IMR-90 (cell line): ENCODE data around the gene MBOAT2. TPM values are rescaled to one million over a fixed set of nuclear protein-coding genes. Genes with fewer than 3 reads are reported as not detected.

Source experiments
- ATAC-seq: fragments of 200-7000 bp; cut with Tn5 transposase; 2 replicates; pipeline ENCODE4 v1.9.1; 2020; ENCODE audit warnings: low read depth, mild to moderate bottlenecking, moderate library complexity
- BruUV-seq: library from RNA; stranded (reverse); fragments of 400-500 nt; replicated peaks from 2 replicates; lab custom pipeline; 2021; lab: Mats Ljungman, UMichigan
- CTCF ChIA-PET: fragments of 300-600 bp; formaldehyde crosslinking; extraction: SDS; loops from one replicate; lab custom pipeline; 2021; ENCODE audit warnings: antibody characterized with exemption; lab: Yijun Ruan, JAX
- POLR2A ChIA-PET: fragments of 300-600 bp; sonication (Branson Sonifier 250); formaldehyde crosslinking; loops from one replicate; lab custom pipeline; 2022; ENCODE audit warnings: antibody characterized with exemption; ENCODE audit not compliant: unreplicated experiment; lab: Charles Lee
- DNase-seq: peaks from one replicate; pipeline ENCODE4 v3.0.0; 2013
- H2AFZ ChIP-seq: replicated peaks from 2 replicates; pipeline ENCODE3; 2013; ENCODE audit warnings: low read length, mild to moderate bottlenecking; ENCODE audit not compliant: poor library complexity
- H2AK5ac ChIP-seq: 2 replicates; pipeline ENCODE4 v1.6.1; 2013; ENCODE audit warnings: low read depth, low read length, inconsistent platforms
- H2AK9ac ChIP-seq: replicated peaks from 2 replicates; pipeline ENCODE3; 2013; ENCODE audit warnings: mild to moderate bottlenecking, low read depth, low read length, moderate library complexity; ENCODE audit not compliant: poor library complexity
- H2BK120ac ChIP-seq: 2 replicates; pipeline ENCODE4 v1.6.1; 2013; ENCODE audit warnings: low read depth, low read length, inconsistent platforms
- H2BK15ac ChIP-seq: 3 replicates; pipeline ENCODE4 v1.6.1; 2013; ENCODE audit warnings: low read depth, low read length, inconsistent platforms
- H2BK20ac ChIP-seq: 2 replicates; pipeline ENCODE4 v1.6.1; 2013; ENCODE audit warnings: low read depth, mild to moderate bottlenecking, inconsistent platforms, low read length, moderate library complexity
- H2BK5ac ChIP-seq: 2 replicates; pipeline ENCODE4 v1.6.1; 2013; ENCODE audit warnings: mild to moderate bottlenecking, low read depth, low read length, inconsistent platforms; ENCODE audit not compliant: poor library complexity, severe bottlenecking
- H3K14ac ChIP-seq: replicated peaks from 2 replicates; pipeline ENCODE4 v1.6.1; 2013; ENCODE audit warnings: low read depth, low read length, inconsistent platforms
- H3K18ac ChIP-seq: 2 replicates; pipeline ENCODE4 v1.6.1; 2013; ENCODE audit warnings: low read depth, low read length, control low read depth
- H3K23ac ChIP-seq: 2 replicates; pipeline ENCODE4 v1.6.1; 2013; ENCODE audit warnings: low read depth, low read length, inconsistent platforms
- H3K27ac ChIP-seq: 2 replicates; pipeline ENCODE4 v1.5.1; 2013; ENCODE audit warnings: mild to moderate bottlenecking, control low read depth, low read length; ENCODE audit not compliant: insufficient read depth
- H3K27me3 ChIP-seq: 2 replicates; pipeline ENCODE4 v1.6.1; 2013; ENCODE audit warnings: low read length; ENCODE audit not compliant: control insufficient read depth, insufficient read depth
- H3K36me3 ChIP-seq: 2 replicates; pipeline ENCODE4 v1.6.1; 2013; ENCODE audit warnings: low read length, mixed read lengths; ENCODE audit not compliant: control insufficient read depth, insufficient read depth
- H3K4ac ChIP-seq: 2 replicates; pipeline ENCODE4 v1.6.1; 2013; ENCODE audit warnings: low read depth, low read length, inconsistent platforms
- H3K4me1 ChIP-seq: 2 replicates; pipeline ENCODE4 v1.6.1; 2013; ENCODE audit warnings: low read length, mixed read lengths; ENCODE audit not compliant: control insufficient read depth, insufficient read depth
- H3K4me2 ChIP-seq: 2 replicates; pipeline ENCODE4 v1.6.1; 2013; ENCODE audit warnings: low read depth, mild to moderate bottlenecking, control low read depth, low read length, moderate library complexity
- H3K4me3 ChIP-seq: 2 replicates; pipeline ENCODE4 v1.5.1; 2013; ENCODE audit warnings: low read depth, mild to moderate bottlenecking, control low read depth, low read length, moderate library complexity; ENCODE audit not compliant: insufficient read depth
- H3K56ac ChIP-seq: 2 replicates; pipeline ENCODE4 v1.6.1; 2013; ENCODE audit warnings: low read length, inconsistent platforms; ENCODE audit not compliant: insufficient read depth; ENCODE audit errors: extremely low read depth
- H3K79me1 ChIP-seq, 2 experiments: 2 replicates each; pipeline ENCODE4 v1.6.1; 2013; ENCODE audit warnings: low read length in 2 of 2, inconsistent platforms in 1 of 2, low read depth in 1 of 2
- H3K9ac ChIP-seq: 2 replicates; pipeline ENCODE4 v1.6.1; 2013; ENCODE audit warnings: low read depth, low read length, control low read depth
- H3K9me1 ChIP-seq: 2 replicates; pipeline ENCODE4 v1.6.1; 2013; ENCODE audit warnings: low read length, inconsistent platforms; ENCODE audit not compliant: insufficient read depth
- H3K9me3 ChIP-seq: 2 replicates; pipeline ENCODE4 v1.6.1; 2013; ENCODE audit warnings: low read length; ENCODE audit not compliant: control insufficient read depth, insufficient read depth
- H4K20me1 ChIP-seq: 2 replicates; pipeline ENCODE4 v1.6.1; 2013; ENCODE audit warnings: low read length, inconsistent platforms; ENCODE audit not compliant: insufficient read depth
- H4K5ac ChIP-seq: 2 replicates; pipeline ENCODE4 v1.6.1; 2013; ENCODE audit warnings: mild to moderate bottlenecking, low read depth, low read length, control low read depth
- H4K8ac ChIP-seq, 2 experiments: 2 replicates each; pipeline ENCODE4 v1.6.1; 2013; ENCODE audit warnings: low read depth in 2 of 2, low read length in 2 of 2, control low read depth in 1 of 2, inconsistent platforms in 1 of 2
- H4K91ac ChIP-seq: 2 replicates; pipeline ENCODE4 v1.6.1; 2013; ENCODE audit warnings: low read depth, low read length, inconsistent platforms; ENCODE audit not compliant: insufficient read depth
- BHLHE40 ChIP-seq: fragments of 150-350 bp; IDR thresholded peaks from 2 replicates; pipeline ENCODE4 v1.6.1; 2016; ENCODE audit warnings: mild to moderate bottlenecking, low read depth, low read length
- CEBPB ChIP-seq: IDR thresholded peaks from 2 replicates; pipeline ENCODE4 v1.6.1; 2012; ENCODE audit warnings: low read depth, low read length, improper control_type of control experiment
- CHD1 ChIP-seq: IDR thresholded peaks from 2 replicates; pipeline ENCODE4 v1.6.1; 2012; ENCODE audit warnings: low read depth, low read length, improper control_type of control experiment
- FOS ChIP-seq: fragments of 150-350 bp; IDR thresholded peaks from 2 replicates; pipeline ENCODE4 v1.6.1; 2016; ENCODE audit warnings: low read depth, low read length
- MAFK ChIP-seq: IDR thresholded peaks from 2 replicates; pipeline ENCODE4 v1.6.1; 2012; ENCODE audit warnings: low read depth, low read length, improper control_type of control experiment
- MAZ ChIP-seq: IDR thresholded peaks from 2 replicates; pipeline ENCODE4 v1.6.1; 2012; ENCODE audit warnings: low read depth, mild to moderate bottlenecking, low read length, improper control_type of control experiment, moderate library complexity, borderline replicate concordance
- MXI1 ChIP-seq: IDR thresholded peaks from 2 replicates; pipeline ENCODE4 v1.6.1; 2012; ENCODE audit warnings: low read depth, mild to moderate bottlenecking, low read length, moderate library complexity, borderline replicate concordance
- NFE2L2 ChIP-seq: fragments of 150-350 bp; IDR thresholded peaks from 2 replicates; pipeline ENCODE4 v1.6.1; 2016; ENCODE audit warnings: low read depth, mild to moderate bottlenecking, low read length
- POLR2A ChIP-seq: IDR thresholded peaks from 2 replicates; pipeline ENCODE4 v1.6.1; 2012; ENCODE audit warnings: mild to moderate bottlenecking, low read depth, low read length
- RAD21 ChIP-seq: IDR thresholded peaks from 2 replicates; pipeline ENCODE4 v1.6.1; 2012; ENCODE audit warnings: low read length, improper control_type of control experiment
- RCOR1 ChIP-seq: IDR thresholded peaks from 2 replicates; pipeline ENCODE4 v1.6.1; 2012; ENCODE audit warnings: mild to moderate bottlenecking, low read length, improper control_type of control experiment; ENCODE audit not compliant: insufficient replicate concordance
- RFX5 ChIP-seq: IDR thresholded peaks from 2 replicates; pipeline ENCODE4 v1.8.0; 2012; ENCODE audit warnings: low read depth, mild to moderate bottlenecking, low read length, moderate library complexity
- SMC3 ChIP-seq: fragments of 150-350 bp; IDR thresholded peaks from 2 replicates; pipeline ENCODE4 v1.6.1; 2016; ENCODE audit warnings: low read depth, mild to moderate bottlenecking, antibody characterized with exemption, low read length, moderate library complexity
- WGBS, 2 experiments: methylation state at CpG; one replicate each; pipeline versions ENCODE4 v1.1.5 to v1.1.7; 2013; ENCODE audit warnings: missing lambda C conversion rate in 2 of 2; ENCODE audit not compliant: insufficient read length in 1 of 2; ENCODE audit errors: extremely low coverage in 2 of 2; 5-methylcytosine and 5-hydroxymethylcytosine counted together
- dilution Hi-C: fragments of 300-500 bp; cut with HindIII; formaldehyde crosslinking; loops from one replicate; pipeline ENCODE4 v1.14.3; 2018; ENCODE audit warnings: low sequenced_read_pairs; ENCODE audit not compliant: unreplicated experiment
- in situ Hi-C: fragments of 300-500 bp; cut with MboI; formaldehyde crosslinking; loops from 3 replicates; pipeline ENCODE4 v1.14.3; 2019; ENCODE audit warnings: low sequenced_read_pairs, inconsistent platforms, mixed read lengths
- intact Hi-C: fragments of 100-400 bp; cut with micrococcal nuclease; formaldehyde crosslinking; loops from 2 replicates; pipeline ENCODE4 v1.10.0; 2022
- polyA plus RNA-seq, 3 experiments: library from polyadenylated mRNA; depleted of rRNA; stranded (reverse); fragments of >200 nt; gene quantifications; 2 replicates each; pipeline ENCODE4 v1.2.3, GENCODE V29; 2012; ENCODE audit warnings: low replicate concordance in 1 of 3
- total RNA-seq: library from RNA; depleted of rRNA; stranded (reverse); fragments of >200 nt; gene quantifications from 2 replicates; pipeline ENCODE4 v1.2.3, GENCODE V29; 2012
- TF ChIP-seq, protein P1 (sequence below): fragments of 150-350 bp; IDR thresholded peaks from 2 replicates; pipeline ENCODE4 v1.6.1; 2016; ENCODE audit warnings: low read depth, mild to moderate bottlenecking, low read length, moderate library complexity, borderline replicate concordance
- TF ChIP-seq, protein P2 (sequence below): fragments of 150-350 bp; IDR thresholded peaks from 2 replicates; pipeline ENCODE4 v1.6.1; 2017; ENCODE audit warnings: mild to moderate bottlenecking, antibody characterized with exemption, low read length, low read depth
- TF ChIP-seq, protein P3 (sequence below): conservative IDR thresholded peaks from 2 replicates; pipeline ENCODE4 v1.5.1; 2012; ENCODE audit warnings: mild to moderate bottlenecking, low read depth, low read length, improper control_type of control experiment

MBOAT2 gene
- total and polyA plus RNA-seq, 2 of the 4 experiments (the other 2 are of a cell fraction): 33.9 to 102 TPM

DNA sequence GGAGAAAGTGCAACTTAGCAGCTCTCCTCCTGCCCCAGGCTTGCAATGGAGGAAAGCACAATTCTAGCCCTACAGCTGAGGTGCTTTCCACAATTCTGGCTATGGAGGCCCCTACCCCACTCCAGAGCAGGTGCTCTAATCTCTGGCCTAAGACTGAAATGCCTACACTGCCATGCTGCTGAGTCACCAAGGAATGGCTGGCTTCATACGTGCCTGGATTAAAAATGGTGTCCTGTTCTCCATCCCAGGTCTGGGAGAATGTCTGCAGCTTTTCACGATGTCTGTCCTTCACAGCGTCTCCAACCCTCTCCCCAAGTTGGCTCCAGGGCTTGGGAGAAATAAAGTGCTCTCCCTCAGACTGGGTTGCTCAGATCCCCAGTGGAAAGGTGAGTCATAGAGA is 48.5 kb downstream of the MBOAT2 start:
- H2AK5ac ChIP-seq: no peak overlapping the region
- no peak overlapping the region for H4K5ac ChIP-seq
- H3K79me1 ChIP-seq: peaks cover 24 to 30% of the 10 kb centered on the region in 2 experiments
- intact Hi-C loops: no loop called here
- no peak overlapping the region for H4K91ac ChIP-seq
- dilution Hi-C loops: no loop called here
- no peak overlapping the region for H2BK15ac ChIP-seq
- H3K27ac ChIP-seq: no peak overlapping the region
- POLR2A ChIA-PET: no interaction called here
- CTCF ChIA-PET: no interaction called here
- DNase-seq (peak; percentile 4), ATAC-seq (no peak; the same call in 1 of the 2 replicates)
- H3K9ac ChIP-seq: no peak overlapping the region
- no peak overlapping the region for H3K18ac ChIP-seq
- no peak overlapping the region for H2AK9ac ChIP-seq
- no peak overlapping the region for H3K4ac ChIP-seq
- no peak overlapping the region for H2BK20ac ChIP-seq
- no peak overlapping the region for H2AFZ ChIP-seq
- in situ Hi-C loops: no loop called here
- no peak overlapping the region for H2BK120ac ChIP-seq
- TF ChIP-seq POLR2A (no peak), RAD21 (no peak), NFE2L2 (no peak), MXI1 (no peak), FOS (no peak), MAFK (no peak), RFX5 (no peak), SMC3 (no peak), BHLHE40 (no peak), MAZ (no peak), CHD1 (no peak), RCOR1 (no peak), CEBPB (no peak)
- TF ChIP-seq, protein P1, sequence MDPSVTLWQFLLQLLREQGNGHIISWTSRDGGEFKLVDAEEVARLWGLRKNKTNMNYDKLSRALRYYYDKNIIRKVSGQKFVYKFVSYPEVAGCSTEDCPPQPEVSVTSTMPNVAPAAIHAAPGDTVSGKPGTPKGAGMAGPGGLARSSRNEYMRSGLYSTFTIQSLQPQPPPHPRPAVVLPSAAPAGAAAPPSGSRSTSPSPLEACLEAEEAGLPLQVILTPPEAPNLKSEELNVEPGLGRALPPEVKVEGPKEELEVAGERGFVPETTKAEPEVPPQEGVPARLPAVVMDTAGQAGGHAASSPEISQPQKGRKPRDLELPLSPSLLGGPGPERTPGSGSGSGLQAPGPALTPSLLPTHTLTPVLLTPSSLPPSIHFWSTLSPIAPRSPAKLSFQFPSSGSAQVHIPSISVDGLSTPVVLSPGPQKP: no peak
- TF ChIP-seq, protein P2, sequence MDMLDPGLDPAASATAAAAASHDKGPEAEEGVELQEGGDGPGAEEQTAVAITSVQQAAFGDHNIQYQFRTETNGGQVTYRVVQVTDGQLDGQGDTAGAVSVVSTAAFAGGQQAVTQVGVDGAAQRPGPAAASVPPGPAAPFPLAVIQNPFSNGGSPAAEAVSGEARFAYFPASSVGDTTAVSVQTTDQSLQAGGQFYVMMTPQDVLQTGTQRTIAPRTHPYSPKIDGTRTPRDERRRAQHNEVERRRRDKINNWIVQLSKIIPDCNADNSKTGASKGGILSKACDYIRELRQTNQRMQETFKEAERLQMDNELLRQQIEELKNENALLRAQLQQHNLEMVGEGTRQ: no peak
- TF ChIP-seq, protein P3, sequence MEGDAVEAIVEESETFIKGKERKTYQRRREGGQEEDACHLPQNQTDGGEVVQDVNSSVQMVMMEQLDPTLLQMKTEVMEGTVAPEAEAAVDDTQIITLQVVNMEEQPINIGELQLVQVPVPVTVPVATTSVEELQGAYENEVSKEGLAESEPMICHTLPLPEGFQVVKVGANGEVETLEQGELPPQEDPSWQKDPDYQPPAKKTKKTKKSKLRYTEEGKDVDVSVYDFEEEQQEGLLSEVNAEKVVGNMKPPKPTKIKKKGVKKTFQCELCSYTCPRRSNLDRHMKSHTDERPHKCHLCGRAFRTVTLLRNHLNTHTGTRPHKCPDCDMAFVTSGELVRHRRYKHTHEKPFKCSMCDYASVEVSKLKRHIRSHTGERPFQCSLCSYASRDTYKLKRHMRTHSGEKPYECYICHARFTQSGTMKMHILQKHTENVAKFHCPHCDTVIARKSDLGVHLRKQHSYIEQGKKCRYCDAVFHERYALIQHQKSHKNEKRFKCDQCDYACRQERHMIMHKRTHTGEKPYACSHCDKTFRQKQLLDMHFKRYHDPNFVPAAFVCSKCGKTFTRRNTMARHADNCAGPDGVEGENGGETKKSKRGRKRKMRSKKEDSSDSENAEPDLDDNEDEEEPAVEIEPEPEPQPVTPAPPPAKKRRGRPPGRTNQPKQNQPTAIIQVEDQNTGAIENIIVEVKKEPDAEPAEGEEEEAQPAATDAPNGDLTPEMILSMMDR: no peak
- H3K27me3 ChIP-seq: no peaks in the 10 kb centered on the region
- H3K4me3 ChIP-seq: no peak overlapping the region
- H3K56ac ChIP-seq: no peak overlapping the region
- H3K4me2 ChIP-seq: no peak overlapping the region
- no peaks in the 10 kb centered on the region for H4K20me1 ChIP-seq
- H3K4me1 ChIP-seq: peaks cover 1% of the 10 kb centered on the region; the same call in 1 of the 2 replicates
- BruUV-seq: no TSS peak
- H2BK5ac ChIP-seq: no peak overlapping the region
- no peak overlapping the region for H3K23ac ChIP-seq
- no peak overlapping the region for H4K8ac ChIP-seq
- no peak overlapping the region for H3K14ac ChIP-seq
- peaks cover 6% of the 10 kb centered on the region for H3K9me3 ChIP-seq
- no peaks in the 10 kb centered on the region; the same call in 1 of the 2 replicates for H3K9me1 ChIP-seq
- WGBS, 2 experiments: no CpG with 5 or more reads among the region's 3 CpGs
- peaks cover 6% of the 10 kb centered on the region for H3K36me3 ChIP-seq
